HG03442 (cell line): Measurements from ENCODE around the gene ARNT2.
"Not testable (repeated sequence)": the region's sequence is repeated elsewhere in the genome, so short reads cannot be mapped to it uniquely, and the experiment has no call there.

Source experiments
- ATAC-seq: cut with Tn5 transposase; IDR thresholded peaks from one replicate; pipeline ENCODE4 v1.9.1; 2021; ENCODE audit warnings: mild to moderate bottlenecking, moderate library complexity; ENCODE audit not compliant: unreplicated experiment

Gene ARNT2

DNA sequence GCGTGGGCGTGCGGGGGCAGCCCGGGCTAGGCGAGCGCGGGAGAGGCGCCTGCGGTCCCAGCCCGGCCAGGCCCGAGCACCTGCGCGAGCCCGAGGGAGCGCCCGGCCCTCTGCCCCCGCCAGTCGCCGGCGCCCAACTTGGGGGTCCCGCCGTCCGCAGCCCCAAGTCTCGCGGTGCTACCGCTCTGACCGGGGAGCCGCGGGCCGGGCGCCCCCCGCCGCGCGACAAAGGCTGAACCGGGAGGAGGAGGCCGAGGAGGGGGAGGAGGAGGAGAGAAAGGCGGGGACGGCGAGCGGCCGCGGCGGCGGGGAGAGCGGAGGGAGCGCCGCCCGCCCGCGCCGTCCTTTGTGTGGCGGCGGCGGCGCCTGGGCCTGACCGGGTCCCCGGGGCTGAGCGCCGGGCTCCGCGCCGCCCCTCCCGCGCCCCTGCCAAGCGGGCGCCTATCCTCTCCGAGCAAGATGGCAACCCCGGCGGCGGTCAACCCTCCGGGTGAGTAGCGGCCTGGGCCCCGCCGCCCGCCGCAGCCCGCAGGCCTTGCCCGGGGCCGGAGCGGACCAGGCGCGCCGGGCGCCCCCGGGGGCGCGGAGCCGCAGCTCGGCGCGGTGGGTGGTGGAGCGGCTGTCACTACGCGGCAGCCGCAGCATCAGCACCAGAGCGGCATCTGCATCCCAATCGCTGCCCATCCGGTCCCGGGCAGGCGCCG, at the start of gene ARNT2:
Gene ARNT2 (plus strand): TSS at position 326 of the 704 bp plus-strand sequence. CDS start 134 bp downstream, at position 460.
- ATAC-seq: no peak

DNA sequence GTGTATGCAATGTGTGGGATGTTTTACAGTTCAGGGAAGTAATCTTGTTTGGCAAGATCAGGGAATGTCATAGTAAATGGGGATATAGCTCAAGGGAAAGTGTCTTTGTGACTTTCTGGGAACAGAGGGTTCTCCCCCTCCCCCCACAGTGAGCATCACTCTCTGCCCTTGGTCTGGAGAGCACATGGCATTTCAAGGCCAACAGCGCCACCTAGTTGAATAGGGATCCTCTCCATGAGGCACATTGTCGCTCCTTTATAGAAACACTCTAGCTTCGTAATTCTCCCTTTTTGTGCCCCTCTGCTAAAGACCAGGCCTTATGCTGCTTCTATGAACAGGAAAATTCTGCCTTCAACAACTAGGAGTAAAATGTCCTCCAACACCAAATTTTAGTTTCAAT, 37.1 kb upstream of the ARNT2 start:
- ATAC-seq: no peak

DNA sequence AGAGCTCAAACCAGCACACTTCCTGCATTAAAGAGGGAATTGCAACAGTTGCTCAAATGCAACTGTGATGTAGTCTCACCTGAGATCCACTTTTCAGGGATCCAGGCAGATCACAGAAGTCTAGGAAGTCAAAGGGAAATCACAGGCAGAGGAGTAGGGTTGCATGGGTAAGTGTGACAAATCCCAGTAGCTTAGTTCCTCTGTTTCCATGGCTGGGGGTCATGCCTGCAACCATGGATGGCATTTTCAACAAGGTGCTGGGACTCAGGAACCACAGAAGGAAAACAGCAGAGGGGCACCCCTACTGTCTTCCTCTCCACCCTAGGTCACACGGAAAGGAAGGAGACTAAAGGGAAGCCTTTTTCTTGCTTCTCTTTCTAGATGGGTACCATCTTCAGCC, 36.5 kb upstream of the ARNT2 start:
- ATAC-seq: no peak

DNA sequence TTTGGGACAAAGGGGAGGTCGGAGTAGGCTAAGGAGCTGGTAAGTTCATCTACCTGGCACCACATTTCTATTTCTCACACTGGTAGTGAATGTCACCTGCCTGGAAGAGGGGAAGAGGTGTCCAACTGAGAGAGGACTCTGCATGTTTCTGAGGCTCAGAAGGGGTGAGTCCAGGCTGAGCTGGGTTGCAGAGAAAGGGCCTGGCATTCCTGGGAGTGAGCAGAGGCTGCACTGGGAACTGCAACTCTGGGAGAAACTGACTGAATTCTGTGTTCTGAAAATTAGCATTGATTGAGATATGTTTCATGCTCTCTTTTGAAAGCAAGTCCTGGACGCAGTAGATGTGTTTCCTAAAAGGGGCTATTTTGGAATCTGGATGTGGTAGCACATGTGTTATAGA, 32.3 kb upstream of the ARNT2 start:
- ATAC-seq: no peak

DNA sequence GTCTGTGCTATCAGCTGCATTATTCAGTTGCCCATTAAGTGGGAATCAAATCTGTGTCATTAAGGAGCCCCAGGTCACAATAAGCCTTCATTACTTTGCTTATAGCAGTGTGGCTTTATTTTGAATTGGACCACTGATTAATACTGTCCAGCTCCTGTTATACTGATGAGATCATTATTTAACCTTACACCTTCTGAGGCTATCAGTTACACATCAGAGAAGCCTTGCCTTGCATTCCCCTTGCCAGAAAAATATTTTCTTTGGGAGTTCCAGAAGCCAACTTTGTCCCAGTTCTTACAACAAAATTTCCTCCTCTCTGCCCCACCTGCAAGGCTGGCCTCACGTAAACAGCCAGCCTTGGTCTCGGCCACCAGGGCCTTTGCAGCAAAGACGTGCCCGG, 29.7 kb upstream of the ARNT2 start:
- ATAC-seq: no peak

DNA sequence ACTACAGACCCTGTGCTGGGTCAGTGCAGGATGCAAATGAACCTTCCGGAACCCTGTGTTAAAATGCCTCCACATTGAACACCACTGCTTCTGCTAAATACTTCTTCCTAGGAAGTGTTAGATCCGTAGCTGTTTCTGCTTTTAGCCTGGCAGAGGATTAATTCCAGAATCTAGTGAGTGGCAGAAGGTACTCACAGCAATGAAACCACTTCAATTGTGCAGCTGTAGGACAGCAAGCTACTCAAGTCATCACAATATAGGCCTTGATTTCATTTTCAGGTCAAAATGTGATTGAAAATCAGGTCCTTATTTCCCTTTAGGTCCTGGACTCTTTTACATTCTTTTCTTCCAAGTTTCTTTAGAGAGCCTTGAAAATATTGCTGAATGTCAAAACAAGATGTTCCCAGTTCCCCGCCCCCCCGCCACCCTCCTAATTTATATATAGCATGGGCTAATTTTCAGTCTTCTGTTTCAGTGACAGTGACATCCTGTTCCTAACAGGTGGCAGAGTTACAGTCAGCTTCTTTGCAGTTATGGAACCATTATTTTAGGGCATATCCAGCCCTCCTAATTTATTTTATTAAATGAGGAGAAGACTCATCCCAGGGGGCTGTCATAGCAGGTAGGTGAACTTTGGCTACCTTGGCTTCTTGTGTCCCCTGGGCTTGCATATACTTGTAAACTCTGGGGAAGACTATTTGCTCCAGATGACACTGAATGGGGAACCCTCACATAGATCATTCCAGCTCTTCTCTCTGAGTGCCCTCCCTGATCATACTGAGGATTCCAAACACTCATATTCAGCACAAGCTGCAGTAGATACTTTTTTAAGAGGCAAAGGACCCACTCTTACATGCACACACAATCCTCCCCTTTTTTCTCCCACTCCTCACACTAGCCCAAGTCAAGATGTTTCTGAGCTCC, 28.0 kb upstream of the ARNT2 start:
- ATAC-seq: no peak

DNA sequence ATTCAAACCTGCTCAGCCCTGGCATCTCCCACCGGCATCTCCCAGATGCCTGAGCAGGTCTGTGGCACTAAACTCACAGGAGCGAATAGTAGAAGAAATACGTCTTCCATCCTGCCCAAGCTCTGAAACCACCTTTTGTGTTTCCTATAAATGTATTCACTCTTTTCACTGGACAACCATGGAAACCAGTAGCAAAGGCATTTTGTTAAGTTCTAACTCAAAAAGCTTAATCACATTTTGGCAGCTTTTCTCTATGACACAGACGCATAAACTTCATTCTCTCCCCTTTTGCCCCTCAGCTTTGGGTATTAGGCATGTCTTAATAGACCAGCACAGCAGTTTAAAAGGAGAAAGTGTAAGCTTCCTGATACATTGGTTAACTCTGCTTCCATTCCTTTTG, 24.5 kb upstream of the ARNT2 start:
- ATAC-seq: no peak

DNA sequence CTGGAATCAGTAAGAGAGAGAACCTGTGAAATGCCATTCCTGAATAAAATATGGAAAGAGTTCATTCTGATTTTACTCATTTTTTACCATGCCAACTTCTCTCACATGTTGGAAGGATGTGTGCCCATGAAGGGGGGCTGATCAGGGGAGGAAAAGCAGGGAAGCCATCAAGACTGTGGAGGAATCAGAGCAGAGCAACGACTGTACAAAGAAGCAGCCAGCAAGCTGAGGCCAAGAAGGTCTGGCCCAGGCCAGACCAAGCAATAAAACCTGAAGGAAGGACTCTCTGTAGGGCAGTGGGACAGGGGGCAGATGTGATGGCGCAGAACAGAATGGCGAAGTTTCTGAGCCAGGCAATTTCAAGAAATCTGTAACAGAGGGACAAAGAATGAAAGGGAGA, 24.0 kb upstream of the ARNT2 start:
- ATAC-seq: no peak

DNA sequence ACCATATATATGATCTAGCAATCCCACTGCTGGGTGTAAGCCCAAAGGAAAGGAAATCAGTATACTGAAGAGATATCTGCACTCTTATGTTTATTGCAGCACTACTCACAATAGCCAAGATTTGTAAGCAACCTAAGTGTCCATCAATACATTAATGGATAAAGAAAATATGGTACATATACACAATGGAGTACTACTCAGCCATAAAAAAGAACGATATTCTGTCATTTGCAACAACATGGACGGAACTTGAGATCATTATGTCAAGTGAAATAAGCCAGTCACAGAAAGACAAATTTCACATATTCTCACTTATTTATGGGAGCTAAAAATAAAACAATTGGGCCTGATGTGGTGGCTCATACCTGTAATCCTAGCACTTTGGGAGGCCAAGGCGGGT, 21.9 kb upstream of the ARNT2 start:
- no peak for ATAC-seq

DNA sequence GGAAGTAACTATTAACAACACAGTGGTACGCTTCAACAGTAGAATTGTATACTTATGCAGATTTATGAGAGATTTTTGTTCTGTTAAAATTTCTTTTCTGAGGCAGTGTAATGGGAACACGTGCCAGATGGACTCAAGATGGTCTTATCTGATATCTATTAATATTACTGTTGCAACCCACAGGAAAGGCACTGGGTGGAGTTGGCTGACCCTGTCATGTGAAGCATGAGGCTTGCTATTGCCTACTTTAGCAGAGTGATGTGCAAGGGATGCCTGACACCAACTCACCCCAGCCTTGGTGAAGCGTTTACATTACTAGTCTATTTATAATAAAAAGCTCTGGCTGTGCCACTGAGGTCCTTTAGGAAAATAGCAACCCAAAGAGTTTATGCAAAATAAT, 19.8 kb upstream of the ARNT2 start:
- ATAC-seq: no peak

DNA sequence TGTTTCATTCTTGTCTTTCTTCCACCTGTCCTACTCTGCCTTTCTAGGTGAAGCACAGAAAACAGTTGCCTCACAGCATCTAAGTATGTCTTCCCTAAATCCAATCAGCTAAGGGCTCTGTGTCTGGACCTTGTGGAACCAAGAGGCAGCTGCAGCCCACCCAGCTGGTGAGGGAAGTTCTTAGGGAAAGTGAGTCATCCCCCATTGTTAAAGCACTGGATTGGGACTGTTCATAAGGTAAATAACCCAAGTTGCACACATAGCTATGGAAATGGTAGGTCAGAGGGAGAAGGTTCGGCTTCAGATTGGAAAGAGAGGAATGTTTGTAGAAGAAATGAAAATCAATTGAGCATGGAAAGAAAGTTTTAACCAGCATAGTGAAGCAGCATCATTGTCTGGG, 18.0 kb upstream of the ARNT2 start:
- no peak for ATAC-seq

DNA sequence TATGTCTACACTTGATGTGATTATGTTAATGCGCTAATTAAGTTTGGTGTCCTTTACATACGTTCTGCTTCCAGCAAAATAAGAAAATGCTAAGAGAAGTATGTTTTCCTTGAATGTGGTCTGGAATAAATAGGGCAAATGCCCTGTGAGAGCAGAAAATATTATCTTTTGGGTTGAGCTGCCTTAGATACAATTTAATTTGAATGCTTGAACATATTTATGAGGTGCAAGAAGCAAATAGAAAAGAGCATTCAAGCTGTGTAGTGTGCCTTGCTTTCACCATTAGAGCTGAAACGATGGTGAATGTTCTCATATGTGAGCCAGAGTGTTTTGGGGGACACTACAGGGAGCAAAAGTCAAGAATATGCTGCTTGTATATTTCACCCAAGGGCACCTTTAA, 15.9 kb upstream of the ARNT2 start:
- ATAC-seq: no peak

DNA sequence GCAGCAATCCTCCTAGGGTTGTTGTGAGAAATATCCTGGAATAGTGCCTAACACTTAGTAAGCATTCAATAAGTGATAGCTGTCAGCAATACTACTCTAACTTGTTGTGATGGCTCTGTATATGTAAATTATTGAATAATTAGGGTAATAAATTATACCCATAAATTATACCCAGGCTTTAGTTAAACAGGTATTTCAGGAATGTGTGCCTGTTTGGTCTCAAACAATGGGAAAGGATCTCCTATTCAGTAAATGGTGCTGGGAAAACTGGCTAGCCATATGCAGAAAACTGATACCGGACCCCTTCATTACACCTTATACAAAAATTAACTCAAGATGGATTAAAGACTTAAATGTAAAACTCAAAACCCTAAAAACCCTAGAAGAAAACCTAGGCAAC, 14.8 kb upstream of the ARNT2 start:
- no peak for ATAC-seq

DNA sequence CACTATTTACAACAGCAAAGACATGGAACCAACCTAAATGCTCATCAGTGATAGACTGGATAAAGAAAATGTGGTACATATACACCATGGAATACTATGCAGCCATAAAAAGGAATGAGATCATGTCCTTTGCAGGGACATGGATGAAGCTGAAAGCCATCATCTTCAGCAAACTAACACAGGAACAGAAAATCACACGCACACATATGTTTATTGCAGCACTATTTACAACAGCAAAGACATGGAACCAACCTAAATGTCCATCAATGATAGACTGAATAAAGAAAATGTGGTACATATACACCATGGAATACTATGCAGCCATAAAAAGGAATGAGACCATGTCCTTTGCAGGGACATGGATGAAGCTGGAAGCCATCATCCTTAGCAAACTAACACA, 13.2 kb upstream of the ARNT2 start:
- ATAC-seq: not testable (repeated sequence)

DNA sequence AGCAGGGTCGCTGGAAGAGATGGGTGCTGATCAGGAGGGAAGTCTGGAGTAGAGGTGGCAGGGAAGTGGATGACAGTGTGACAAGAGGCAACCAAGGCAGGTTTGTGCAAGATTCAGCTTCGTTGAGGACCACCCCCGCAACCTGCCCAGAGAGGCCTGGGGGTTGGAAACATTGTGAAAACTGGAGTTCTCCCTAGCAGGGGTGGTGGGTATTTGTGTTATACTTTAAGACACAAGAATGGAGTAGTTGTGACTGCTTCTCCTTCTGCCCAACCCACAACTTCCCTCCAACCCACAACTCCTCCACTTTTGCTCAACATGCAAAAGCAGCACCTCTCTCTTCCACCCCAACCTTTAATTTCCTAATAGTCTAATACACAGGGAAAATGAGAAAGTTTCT, 8.6 kb upstream of the ARNT2 start:
- no peak for ATAC-seq

DNA sequence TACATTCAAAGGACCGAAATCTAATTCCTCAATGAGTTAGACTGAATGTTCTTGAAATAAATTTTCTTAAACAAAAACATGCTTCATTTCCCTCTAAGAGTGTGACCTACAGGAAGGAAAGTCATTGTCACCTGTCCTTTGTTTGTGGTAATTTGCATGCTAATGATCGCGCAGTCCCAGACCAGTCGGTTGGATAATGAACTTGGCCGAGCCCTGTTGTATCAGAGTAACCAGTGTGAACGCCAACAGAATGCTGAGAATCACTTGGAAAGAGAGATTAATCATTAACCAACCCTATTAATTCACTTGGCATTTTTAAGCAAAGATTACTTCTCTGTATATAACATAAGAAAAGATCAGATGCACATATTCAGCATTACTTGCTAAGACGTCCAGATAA, 8.1 kb upstream of the ARNT2 start:
- ATAC-seq: no peak

DNA sequence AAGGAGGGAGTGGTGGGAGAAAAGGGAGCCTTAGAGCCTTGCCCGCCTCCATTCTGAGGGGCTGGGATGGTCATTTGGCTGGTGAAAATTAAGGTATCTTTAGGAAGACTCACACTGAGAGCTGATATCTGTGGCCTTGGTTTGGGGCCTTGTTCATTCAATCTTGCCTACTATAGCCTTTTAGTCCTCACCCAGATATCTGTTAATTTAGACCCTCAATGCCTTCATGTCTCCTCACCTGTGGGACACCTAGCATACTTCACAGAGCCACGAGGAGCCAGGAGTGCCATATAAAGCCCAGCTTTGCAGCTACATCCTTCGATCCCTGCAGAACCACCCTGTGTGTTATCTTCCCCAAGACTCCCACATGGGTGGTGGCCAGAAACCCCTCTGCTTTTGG, 4.7 kb upstream of the ARNT2 start:
- ATAC-seq: no peak

DNA sequence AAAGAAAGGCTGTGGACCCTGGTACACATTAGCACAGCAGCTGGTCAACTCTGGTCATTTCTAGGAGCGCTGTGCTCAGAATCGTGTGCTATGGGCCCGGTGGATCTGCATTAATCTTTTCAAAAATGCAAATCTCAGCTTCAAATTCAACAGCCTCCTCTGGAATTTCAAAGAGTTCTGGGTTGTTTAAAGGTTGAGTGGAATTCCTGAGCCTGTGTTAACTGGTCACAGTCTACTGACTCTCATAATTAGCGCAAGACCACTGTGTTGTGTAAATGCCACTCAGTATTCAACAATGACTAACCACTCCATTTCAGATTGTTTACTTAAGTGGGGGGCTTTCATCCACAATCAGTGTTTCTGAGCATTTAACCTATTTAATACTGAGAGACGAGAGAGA, 2.7 kb upstream of the ARNT2 start:
- no peak for ATAC-seq

DNA sequence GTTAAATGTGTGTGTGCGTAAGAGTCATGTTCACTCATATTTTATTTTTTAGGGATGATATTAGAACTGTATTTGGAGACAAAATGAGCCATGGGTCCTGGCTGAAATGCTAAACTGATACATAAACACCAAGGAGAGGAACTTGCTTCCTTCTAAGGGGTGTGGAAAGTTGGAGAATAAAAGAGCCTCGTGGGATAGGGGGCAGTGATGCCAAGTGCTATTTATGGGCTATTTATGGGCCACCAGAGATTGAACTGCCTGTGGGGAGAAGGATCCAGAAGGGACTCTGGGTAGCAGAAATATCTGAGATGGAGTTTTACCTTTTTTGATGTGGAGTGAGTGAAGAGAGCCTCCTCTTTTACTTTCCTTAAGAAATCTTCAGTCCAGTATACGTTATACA, 1.8 kb upstream of the ARNT2 start:
- ATAC-seq: no peak

DNA sequence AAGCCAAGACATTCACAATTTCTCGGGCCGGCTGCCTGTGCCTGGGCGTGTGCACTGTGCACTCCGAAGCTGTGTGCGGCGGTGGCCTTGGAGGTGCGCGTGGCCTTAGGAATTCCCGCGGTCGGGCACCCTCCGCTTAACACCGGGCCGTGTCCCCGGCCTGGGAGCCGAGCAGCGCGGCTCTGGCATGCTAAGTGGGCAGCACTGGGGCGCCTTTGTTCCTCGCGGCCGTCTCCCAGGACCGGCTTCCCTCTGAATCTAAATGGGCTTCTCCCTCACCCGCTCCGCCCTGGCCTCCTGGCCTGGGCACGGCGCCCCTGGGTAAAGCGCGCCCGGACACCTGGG, 498 bp upstream of the ARNT2 start:
- ATAC-seq: no peak

DNA sequence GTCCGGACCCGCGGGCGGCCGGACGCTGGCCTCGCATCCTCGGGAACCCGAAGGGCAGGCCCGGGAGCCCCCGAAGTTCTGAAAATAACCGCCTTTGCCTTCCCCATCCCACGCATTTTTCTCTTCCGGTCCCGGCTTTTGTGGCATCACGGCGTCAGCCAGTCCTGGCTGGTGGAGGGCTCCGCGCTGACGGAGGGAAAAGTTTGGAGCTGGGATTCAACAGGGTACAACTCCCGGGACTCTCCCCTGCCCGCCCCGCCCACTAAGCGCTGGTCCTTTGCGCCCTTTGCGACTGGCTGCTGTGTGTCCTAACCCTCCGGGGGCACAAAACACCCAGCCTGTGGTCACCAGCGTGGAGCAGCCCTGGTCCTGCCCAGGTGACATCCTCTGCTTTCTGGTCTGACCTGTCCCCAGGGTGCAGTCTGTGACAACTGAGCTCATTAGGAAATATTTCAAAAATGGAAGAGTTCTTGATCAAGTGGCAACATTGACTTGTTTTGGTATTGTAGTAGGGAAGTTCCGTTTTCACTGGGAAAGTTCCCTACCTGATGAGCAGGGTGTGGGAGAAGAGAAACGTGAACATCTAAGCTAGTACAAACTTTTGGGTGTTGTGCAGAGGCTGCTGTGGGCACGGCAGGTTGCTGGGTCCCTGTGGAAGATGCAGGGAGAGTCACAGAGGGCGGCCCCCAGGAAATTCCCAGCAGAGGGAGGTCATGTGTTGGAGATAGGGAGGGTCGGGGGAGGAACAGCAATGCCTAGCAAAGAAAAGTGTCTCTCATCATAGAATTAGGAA, 775 bp downstream of the ARNT2 start:
- ATAC-seq: no peak

DNA sequence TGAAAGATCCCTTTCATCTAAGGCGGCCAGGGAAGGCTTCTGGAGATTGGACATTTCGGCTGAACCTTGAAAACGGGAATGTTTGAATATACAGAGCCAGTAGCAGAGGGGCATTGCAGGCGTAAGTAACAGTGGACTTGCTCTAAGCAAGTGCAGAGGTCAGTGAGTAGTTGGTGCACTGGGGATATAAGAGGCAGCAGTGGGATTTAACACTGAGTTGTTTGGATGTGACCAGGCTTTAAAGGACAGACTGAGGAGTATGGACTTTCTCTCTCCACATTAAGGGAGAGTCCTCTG, 1.3 kb downstream of the ARNT2 start:
- no peak for ATAC-seq
